BLaER1 treated with 17β-estradiol and CSF1 and Interleukin-3, amounts not matched to agents 10 nM and 100 nM (cell line): ENCODE data around the gene TRMT6.

Experiments used
- H3K27ac ChIP-seq, 11 experiments: shearing (Covaris generic); formaldehyde crosslinking; 2 replicates each; pipeline ENCODE4 v1.8.1; 2022
- H3K27me3 ChIP-seq, 11 experiments: shearing (Covaris generic); formaldehyde crosslinking; 2 replicates each; pipeline ENCODE4 v1.8.1; 2022
- H3K36me3 ChIP-seq, 11 experiments: shearing (Covaris generic); formaldehyde crosslinking; 2 replicates each; pipeline ENCODE4 v1.8.1; 2022
- H3K4me1 ChIP-seq, 10 experiments: shearing (Covaris generic); formaldehyde crosslinking; 2 replicates each; pipeline ENCODE4 v1.8.1; 2022
- H3K4me2 ChIP-seq, 11 experiments: shearing (Covaris generic); formaldehyde crosslinking; 2 replicates each; pipeline ENCODE4 v1.8.1; 2022
- H3K4me3 ChIP-seq, 10 experiments: shearing (Covaris generic); formaldehyde crosslinking; 2 replicates each; pipeline ENCODE4 v1.8.1; 2022
- H3K9ac ChIP-seq, 11 experiments: shearing (Covaris generic); formaldehyde crosslinking; 2 replicates each; pipeline ENCODE4 v1.8.1; 2022
- H3K9me3 ChIP-seq, 11 experiments: shearing (Covaris generic); formaldehyde crosslinking; replicated peaks in 1 of 11; 2 replicates each; pipeline ENCODE4 v1.8.1; 2022
- H4K20me1 ChIP-seq, 11 experiments: shearing (Covaris generic); formaldehyde crosslinking; 2 replicates each; pipeline ENCODE4 v1.8.1; 2022
- Cebpa-rat ChIP-seq, 11 experiments: shearing (Covaris generic); IDR thresholded peaks; 2 replicates each; pipeline ENCODE4 v1.8.1; 2022

Gene TRMT6

DNA sequence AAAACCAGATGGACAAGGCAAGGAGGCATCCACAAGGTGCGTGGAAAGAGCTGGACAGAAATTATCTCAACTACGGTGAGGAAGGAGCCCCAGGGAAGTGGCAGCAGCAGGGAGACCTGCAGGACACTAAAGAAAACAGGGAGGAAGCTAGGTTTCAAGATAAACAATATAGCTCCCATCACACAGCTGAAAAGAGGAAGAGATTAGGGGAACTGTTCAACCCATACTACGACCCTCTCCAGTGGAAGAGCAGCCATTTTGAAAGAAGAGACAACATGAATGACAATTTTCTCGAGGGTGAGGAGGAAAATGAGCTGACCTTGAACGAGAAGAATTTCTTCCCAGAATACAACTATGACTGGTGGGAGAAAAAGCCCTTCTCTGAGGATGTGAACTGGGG lies 26.8 kb downstream of the TRMT6 start:
- H3K4me3 ChIP-seq, result no peak overlapping the region
- no peaks in the 10 kb centered on the region for H4K20me1 ChIP-seq
- peak overlapping the region in 2 of 11 experiments; percentile 12 to 42; a peak in 3 of 22 replicates for H3K27ac ChIP-seq
- no peaks in the 10 kb centered on the region for H3K27me3 ChIP-seq
- H3K4me1 ChIP-seq, result peaks cover 0 to 29% (median 10%) of the 10 kb centered on the region in 10 experiments; a peak in 11 of 20 replicates
- TF ChIP-seq Cebpa-rat (IDR thresholded peaks at IDR 0.05), result no peak
- H3K4me2 ChIP-seq, result peak overlapping the region in 2 of 11 experiments; percentile 31 to 44; a peak in 4 of 22 replicates
- no peaks in the 10 kb centered on the region for H3K36me3 ChIP-seq
- H3K9me3 ChIP-seq, result no peaks in the 10 kb centered on the region
- no peak overlapping the region for H3K9ac ChIP-seq

- Histone ChIP-seq H3K27ac (no peak overlapping the region), H4K20me1 (no peaks in the 10 kb centered on the region), H3K9me3 (no peaks in the 10 kb centered on the region), H3K4me1 (peaks cover 0 to 33% (median 10%) of the 10 kb centered on the region in 10 experiments; a peak in 11 of 20 replicates), H3K4me3 (no peak overlapping the region), H3K36me3 (no peaks in the 10 kb centered on the region), H3K4me2 (0 out of 22 replicates have a peak overlapping the region, but pooled peaks of 2 of the 11 experiments have one; percentile 79 to 81), H3K9ac (no peak overlapping the region), H3K27me3 (no peaks in the 10 kb centered on the region)
- no peak for TF ChIP-seq Cebpa-rat (IDR thresholded peaks at IDR 0.05)
Observed at GRCh38 chr20:5920581-5920980, 29.8 kb downstream of the TRMT6 start.

DNA sequence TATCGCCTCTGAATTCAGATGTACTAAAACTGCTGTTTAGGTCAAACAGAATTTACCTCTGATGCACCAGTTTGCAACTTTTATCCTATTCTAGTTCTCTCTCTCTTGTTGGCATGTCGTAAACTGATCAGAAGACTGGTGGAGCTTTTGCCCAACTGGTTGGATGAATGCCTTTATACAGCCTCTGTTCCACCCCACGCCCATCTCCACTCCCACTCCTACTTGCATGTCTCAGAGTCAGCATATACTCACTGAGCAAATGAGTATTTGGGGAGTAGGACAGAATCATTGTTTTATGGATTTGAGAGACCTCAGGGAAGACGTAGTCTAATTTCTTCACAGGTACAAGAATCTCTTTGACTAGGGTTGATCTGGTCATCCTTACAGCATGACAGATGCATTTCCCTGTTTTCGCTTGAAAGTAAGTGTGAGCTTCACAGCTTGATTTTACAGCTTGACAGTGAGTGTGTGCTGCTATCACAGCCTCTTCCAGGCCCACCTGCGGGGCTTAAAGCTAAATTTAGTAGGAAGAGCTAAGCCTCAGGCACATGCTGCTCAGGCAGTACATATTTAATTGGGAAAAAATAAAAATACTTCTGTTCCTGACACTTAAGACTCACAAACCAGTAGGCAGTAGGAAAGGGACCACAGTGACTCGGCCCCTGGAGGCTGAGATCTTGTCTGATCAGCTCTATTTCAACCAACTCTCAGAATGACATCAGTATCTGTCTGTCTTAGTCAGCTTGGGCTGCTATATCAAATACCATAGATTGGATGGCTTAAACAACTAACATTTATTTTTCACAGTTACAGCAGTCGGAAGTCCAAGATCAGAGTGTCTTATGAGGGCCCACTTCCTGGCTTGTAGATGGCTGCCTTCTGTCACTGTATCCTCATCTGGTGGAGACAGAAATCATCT lies 30.4 kb downstream of the TRMT6 start:
- Histone ChIP-seq H3K27ac (no peak overlapping the region; a peak in 1 of 22 replicates), H3K4me2 (peak overlapping the region in 5 of 11 experiments; percentile 63 to 87 (median 79); a peak in 7 of 22 replicates)

DNA sequence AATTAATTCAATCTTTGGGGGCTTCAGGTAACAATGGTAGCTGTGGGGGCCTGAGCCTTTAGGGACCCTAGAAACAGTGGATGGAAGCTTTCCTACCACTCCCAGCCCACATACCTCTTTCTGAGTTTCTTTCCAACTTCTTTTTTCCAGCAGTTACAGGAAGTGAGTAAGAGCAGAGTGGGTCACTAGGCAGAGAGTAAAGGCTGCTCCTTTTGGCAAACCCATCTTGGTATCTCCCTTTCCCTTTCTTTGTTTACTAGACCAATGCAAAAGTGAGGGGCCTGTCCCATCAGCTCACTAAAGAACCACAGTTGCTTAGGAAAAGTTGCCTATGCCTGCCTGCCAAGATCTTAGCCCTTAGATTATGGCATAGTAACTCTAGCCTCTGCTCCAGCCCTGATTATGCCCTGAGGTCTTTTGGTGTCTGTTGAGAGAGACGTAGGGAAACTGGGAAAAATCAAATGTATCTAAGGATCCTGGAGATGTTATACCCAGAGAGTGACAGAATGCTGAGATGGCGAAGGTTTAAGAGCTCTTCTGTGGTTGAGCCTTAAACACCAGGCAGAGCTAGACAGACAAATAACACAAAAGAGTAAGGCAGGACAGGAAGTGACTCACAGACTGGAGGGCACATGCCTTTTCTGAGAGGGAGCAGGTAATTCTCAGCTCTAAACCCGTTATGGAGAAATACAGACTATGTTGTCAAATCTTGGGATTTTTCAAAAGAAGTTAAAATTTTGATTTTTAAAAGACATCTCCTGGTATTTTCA lies 31.3 kb downstream of the TRMT6 start:
- peak overlapping the region in 2 of 11 experiments; percentile 47 to 53; a peak in 4 of 22 replicates for H3K27ac ChIP-seq
- H3K4me1 ChIP-seq, result peaks cover 0 to 33% (median 10%) of the 10 kb centered on the region in 10 experiments; a peak in 11 of 20 replicates
- no peak for TF ChIP-seq Cebpa-rat (IDR thresholded peaks at IDR 0.05)
- H4K20me1 ChIP-seq, result no peaks in the 10 kb centered on the region
- H3K9ac ChIP-seq, result 0 out of 22 replicates have a peak overlapping the region, but pooled peaks of 1 of the 11 experiments have one; percentile 30
- no peaks in the 10 kb centered on the region for H3K9me3 ChIP-seq
- peak overlapping the region in 7 of 11 experiments; percentile 9 to 87 (median 71); a peak in 12 of 22 replicates for H3K4me2 ChIP-seq
- H3K27me3 ChIP-seq, result no peaks in the 10 kb centered on the region
- H3K36me3 ChIP-seq, result no peaks in the 10 kb centered on the region
- 0 out of 20 replicates have a peak overlapping the region, but pooled peaks of 1 of the 10 experiments have one; percentile 24 for H3K4me3 ChIP-seq

More for the DNA sequence above, 30.4 kb downstream of the TRMT6 start:
- no peak for TF ChIP-seq Cebpa-rat (IDR thresholded peaks at IDR 0.05)
- Histone ChIP-seq H3K9me3 (no peaks in the 10 kb centered on the region), H3K9ac (no peak overlapping the region), H3K4me3 (no peak overlapping the region), H3K36me3 (no peaks in the 10 kb centered on the region), H4K20me1 (no peaks in the 10 kb centered on the region), H3K4me1 (peaks cover 0 to 33% (median 10%) of the 10 kb centered on the region in 10 experiments; a peak in 11 of 20 replicates), H3K27me3 (no peaks in the 10 kb centered on the region)

- Histone ChIP-seq H3K4me3 (no peak overlapping the region), H3K9me3 (no peaks in the 10 kb centered on the region), H3K9ac (no peak overlapping the region), H3K4me1 (peaks cover 6 to 29% (median 16%) of the 10 kb centered on the region in 10 experiments; a peak in 19 of 20 replicates), H3K27me3 (peaks cover 0 to 16% (median 8%) of the 10 kb centered on the region in 11 experiments; a peak in 11 of 22 replicates), H3K4me2 (no peak overlapping the region), H3K27ac (no peak overlapping the region), H3K36me3 (no peaks in the 10 kb centered on the region), H4K20me1 (no peaks in the 10 kb centered on the region)
- TF ChIP-seq Cebpa-rat (IDR thresholded peaks at IDR 0.05), result no peak
Observed at GRCh38 chr20:5914859-5915258, 35.5 kb downstream of the TRMT6 start.

GRCh38 chr20:5913166-5913565 lies 37.2 kb downstream of the TRMT6 start:
- no peak overlapping the region for H3K4me2 ChIP-seq
- no peak overlapping the region for H3K9ac ChIP-seq
- TF ChIP-seq Cebpa-rat (IDR thresholded peaks at IDR 0.05), result no peak
- no peaks in the 10 kb centered on the region for H3K9me3 ChIP-seq
- H3K36me3 ChIP-seq, result no peaks in the 10 kb centered on the region
- H4K20me1 ChIP-seq, result no peaks in the 10 kb centered on the region
- peaks cover 6 to 12% (median 7%) of the 10 kb centered on the region in 10 experiments; a peak in 19 of 20 replicates for H3K4me1 ChIP-seq
- H3K4me3 ChIP-seq, result no peak overlapping the region
- no peak overlapping the region for H3K27ac ChIP-seq
- peaks cover 0 to 16% (median 8%) of the 10 kb centered on the region in 11 experiments; a peak in 11 of 22 replicates for H3K27me3 ChIP-seq

- Histone ChIP-seq H3K4me3 (no peak overlapping the region), H3K9me3 (no peaks in the 10 kb centered on the region), H3K27me3 (peaks cover 0 to 16% (median 8%) of the 10 kb centered on the region in 11 experiments; a peak in 11 of 22 replicates), H4K20me1 (no peaks in the 10 kb centered on the region), H3K4me1 (peaks cover 6 to 11% (median 7%) of the 10 kb centered on the region in 10 experiments; a peak in 19 of 20 replicates), H3K4me2 (no peak overlapping the region), H3K27ac (no peak overlapping the region), H3K36me3 (no peaks in the 10 kb centered on the region), H3K9ac (no peak overlapping the region)
- no peak for TF ChIP-seq Cebpa-rat (IDR thresholded peaks at IDR 0.05)
Observed at GRCh38 chr20:5910186-5910585, 40.1 kb downstream of the TRMT6 start.

- no peaks in the 10 kb centered on the region for H3K9me3 ChIP-seq
- no peak for TF ChIP-seq Cebpa-rat (IDR thresholded peaks at IDR 0.05)
- H3K36me3 ChIP-seq, result no peaks in the 10 kb centered on the region
- H4K20me1 ChIP-seq, result no peaks in the 10 kb centered on the region
- no peak overlapping the region for H3K4me2 ChIP-seq
- no peak overlapping the region for H3K4me3 ChIP-seq
- peaks cover 0 to 16% (median 8%) of the 10 kb centered on the region in 11 experiments; a peak in 11 of 22 replicates for H3K27me3 ChIP-seq
- no peak overlapping the region for H3K27ac ChIP-seq
- H3K9ac ChIP-seq, result no peak overlapping the region
- H3K4me1 ChIP-seq, result peaks cover 6 to 11% (median 7%) of the 10 kb centered on the region in 10 experiments; a peak in 19 of 20 replicates
Observed at GRCh38 chr20:5908981-5909380, 41.4 kb downstream of the TRMT6 start.
